ENCODE results near the gene APOA1.

The APOA1 gene

GRCh38 chr11:116837231-116838091 lies at the start of gene APOA1:
TSS of gene APOA1 (minus strand) at chr11:116837622. CDS start at chr11:116837387, 235 bp downstream.
- no peak for DNase-seq (ENCODE audit: extremely low read depth in 1 of 2, low read depth in 1 of 2)

GRCh38 chr11:116885951-116886655 lies 48.7 kb upstream of the APOA1 start:
- no peak for DNase-seq (ENCODE audit: extremely low read depth in 1 of 2, low read depth in 1 of 2)

GRCh38 chr11:116882386-116882785 lies 45.0 kb upstream of the APOA1 start:
- DNase-seq (ENCODE audit: extremely low read depth in 1 of 2, low read depth in 1 of 2): no peak

GRCh38 chr11:116881143-116881542 lies 43.7 kb upstream of the APOA1 start:
- DNase-seq (ENCODE audit: extremely low read depth in 1 of 2, low read depth in 1 of 2): no peak

GRCh38 chr11:116879800-116880625 lies 42.6 kb upstream of the APOA1 start:
- no peak for DNase-seq (ENCODE audit: extremely low read depth in 1 of 2, low read depth in 1 of 2)

- no peak for DNase-seq (ENCODE audit: extremely low read depth in 1 of 2, low read depth in 1 of 2)
Measured at GRCh38 chr11:116876656-116877055, 39.2 kb upstream of the APOA1 start.

GRCh38 chr11:116875194-116875593 lies 37.8 kb upstream of the APOA1 start:
- no peak for DNase-seq (ENCODE audit: extremely low read depth in 1 of 2, low read depth in 1 of 2)

- DNase-seq (ENCODE audit: extremely low read depth in 1 of 2, low read depth in 1 of 2): no peak
Measured at GRCh38 chr11:116874251-116874650, 36.8 kb upstream of the APOA1 start.

- DNase-seq (ENCODE audit: extremely low read depth in 1 of 2, low read depth in 1 of 2): no peak
Measured at GRCh38 chr11:116873381-116873780, 36.0 kb upstream of the APOA1 start.

- DNase-seq (ENCODE audit: extremely low read depth in 1 of 2, low read depth in 1 of 2): no peak
Measured at GRCh38 chr11:116871248-116871647, 33.8 kb upstream of the APOA1 start.

GRCh38 chr11:116870054-116870453 lies 32.6 kb upstream of the APOA1 start:
- no peak for DNase-seq (ENCODE audit: extremely low read depth in 1 of 2, low read depth in 1 of 2)

GRCh38 chr11:116869610-116870009 lies 32.2 kb upstream of the APOA1 start:
- DNase-seq (ENCODE audit: extremely low read depth in 1 of 2, low read depth in 1 of 2): no peak

GRCh38 chr11:116868066-116868465 lies 30.6 kb upstream of the APOA1 start:
- no peak for DNase-seq (ENCODE audit: extremely low read depth in 1 of 2, low read depth in 1 of 2)

GRCh38 chr11:116867619-116868018 lies 30.2 kb upstream of the APOA1 start:
- DNase-seq (ENCODE audit: extremely low read depth in 1 of 2, low read depth in 1 of 2): no peak

GRCh38 chr11:116866804-116867455 lies 29.5 kb upstream of the APOA1 start:
- no peak for DNase-seq (ENCODE audit: extremely low read depth in 1 of 2, low read depth in 1 of 2)

- DNase-seq (ENCODE audit: extremely low read depth in 1 of 2, low read depth in 1 of 2): no peak
Measured at GRCh38 chr11:116865696-116866095, 28.3 kb upstream of the APOA1 start.

GRCh38 chr11:116864531-116864930 lies 27.1 kb upstream of the APOA1 start:
- no peak for DNase-seq (ENCODE audit: extremely low read depth in 1 of 2, low read depth in 1 of 2)

- no peak for DNase-seq (ENCODE audit: extremely low read depth in 1 of 2, low read depth in 1 of 2)
Measured at GRCh38 chr11:116862951-116863350, 25.5 kb upstream of the APOA1 start.

- DNase-seq (ENCODE audit: extremely low read depth in 1 of 2, low read depth in 1 of 2): no peak
Measured at GRCh38 chr11:116862185-116862584, 24.8 kb upstream of the APOA1 start.

GRCh38 chr11:116861539-116861938 lies 24.1 kb upstream of the APOA1 start:
- no peak for DNase-seq (ENCODE audit: extremely low read depth in 1 of 2, low read depth in 1 of 2)

- DNase-seq (ENCODE audit: extremely low read depth in 1 of 2, low read depth in 1 of 2): no peak
Measured at GRCh38 chr11:116860303-116860702, 22.9 kb upstream of the APOA1 start.
